CD4-positive, alpha-beta T cell treated with Interleukin-12 subunit alpha and Interleukin-12 subunit beta, for 1 hour (primary cell): ENCODE measurements around the gene TGM1.

Source experiments
- DNase-seq: peaks from one replicate; pipeline ENCODE4 v3.0.0-alpha.2; 2020

The TGM1 gene

GRCh38 chr14:24291446-24292117 is 28.6 kb upstream of the TGM1 start:
- DNase-seq: no peak

- DNase-seq: no peak
Measured at GRCh38 chr14:24290746-24291145, 27.8 kb upstream of the TGM1 start.

DNA sequence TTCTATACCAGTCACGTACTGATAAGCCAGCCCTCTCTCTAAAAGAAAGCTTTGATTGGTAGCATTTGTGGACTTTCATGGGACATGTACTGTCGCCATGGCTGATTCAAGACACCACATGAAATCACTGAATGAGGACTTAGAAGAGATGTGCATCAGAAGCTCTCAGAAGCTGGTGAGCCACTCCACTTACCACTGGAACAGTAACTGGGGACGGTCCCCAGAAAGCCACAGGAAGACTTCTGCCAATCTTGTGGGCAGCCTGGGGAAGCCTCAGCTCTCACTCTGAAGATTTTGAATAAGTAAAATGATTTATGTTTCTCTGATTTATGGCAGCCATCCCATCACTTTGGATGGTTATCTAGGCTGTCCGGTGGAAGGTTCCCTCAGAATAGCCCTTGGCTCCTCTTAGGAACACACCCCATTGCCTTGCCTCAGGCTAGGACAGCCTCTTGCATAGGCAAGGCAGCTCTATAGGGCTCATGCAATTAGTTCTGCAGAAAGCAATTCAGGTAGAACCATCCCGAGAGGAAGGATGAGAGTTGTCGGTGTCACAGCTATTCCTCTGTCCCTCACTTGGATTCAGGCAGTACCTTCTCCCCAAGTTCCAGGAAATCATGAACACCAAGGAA is 26.8 kb upstream of the TGM1 start:
- no peak for DNase-seq

- no peak for DNase-seq
Measured at GRCh38 chr14:24286996-24287395, 24.0 kb upstream of the TGM1 start.

- no peak for DNase-seq
Measured at GRCh38 chr14:24285351-24285750, 22.4 kb upstream of the TGM1 start.

GRCh38 chr14:24284501-24285035 is 21.6 kb upstream of the TGM1 start:
- DNase-seq: no peak

- DNase-seq: no peak
Measured at GRCh38 chr14:24283796-24284460, 21.0 kb upstream of the TGM1 start.

DNA sequence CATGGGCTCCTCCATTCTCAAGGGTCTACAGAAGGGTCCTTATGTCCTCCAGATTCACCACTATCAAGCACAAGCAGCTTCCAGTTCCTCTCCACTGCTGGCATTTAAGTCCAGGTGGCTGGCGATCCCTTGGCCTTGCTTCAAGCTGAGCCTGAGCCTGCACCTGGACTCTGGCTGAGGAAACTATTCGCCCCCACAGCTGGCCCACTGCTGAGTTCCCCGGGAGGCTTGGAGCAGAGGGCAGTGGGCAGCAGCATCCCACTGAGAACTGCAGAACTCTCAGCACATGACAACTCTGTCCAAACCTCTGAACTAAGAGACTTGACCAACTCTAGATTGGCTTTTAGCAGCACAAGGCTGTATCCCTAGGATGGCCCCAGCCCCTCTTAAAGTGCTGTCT is 19.8 kb upstream of the TGM1 start:
- DNase-seq: no peak

DNA sequence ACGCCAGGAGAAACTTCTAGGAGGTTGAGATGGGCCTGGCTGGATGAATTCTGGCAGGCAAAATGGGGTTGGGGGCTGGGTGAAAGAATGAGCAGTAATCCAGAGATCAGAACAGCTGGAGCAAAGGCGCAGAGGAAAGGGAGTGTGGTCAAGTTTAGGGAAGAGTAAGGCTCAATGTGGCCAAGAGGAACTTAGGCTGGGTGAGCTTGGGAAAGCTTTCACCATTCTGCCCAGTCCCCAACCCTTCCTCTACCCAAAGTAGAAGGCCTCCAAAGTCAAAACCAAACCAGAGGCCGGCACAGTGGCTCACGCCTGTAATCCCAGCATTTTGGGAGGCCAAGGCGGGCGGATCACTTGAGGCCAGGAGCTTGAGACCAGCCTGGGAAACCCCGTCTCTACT is 18.7 kb upstream of the TGM1 start:
- no peak for DNase-seq

GRCh38 chr14:24280797-24281460 is 18.0 kb upstream of the TGM1 start:
- DNase-seq: no peak

- peak; percentile 71 for DNase-seq
Measured at GRCh38 chr14:24279301-24280186, 16.6 kb upstream of the TGM1 start.

DNA sequence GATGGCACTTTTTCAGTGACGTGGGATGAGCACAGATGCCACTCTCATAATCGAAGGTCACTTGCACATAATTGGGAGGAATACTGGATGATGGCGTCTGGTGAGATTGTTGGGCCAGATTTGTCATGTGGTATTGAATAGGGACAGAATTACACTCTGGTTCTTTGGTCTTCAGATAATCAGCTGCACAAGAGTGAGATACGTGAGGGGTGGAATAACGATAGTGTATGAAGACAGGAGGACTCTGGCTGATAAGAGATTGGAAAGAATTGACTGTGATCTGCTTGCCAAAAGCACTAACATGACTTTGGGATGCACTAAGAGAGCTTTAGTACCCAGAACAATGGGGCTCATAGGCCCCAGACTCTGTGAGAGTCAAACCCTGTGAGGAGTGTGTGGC is 15.4 kb upstream of the TGM1 start:
- DNase-seq: no peak

- peak; percentile 11 for DNase-seq
Measured at GRCh38 chr14:24277606-24278321, 14.8 kb upstream of the TGM1 start.

DNA sequence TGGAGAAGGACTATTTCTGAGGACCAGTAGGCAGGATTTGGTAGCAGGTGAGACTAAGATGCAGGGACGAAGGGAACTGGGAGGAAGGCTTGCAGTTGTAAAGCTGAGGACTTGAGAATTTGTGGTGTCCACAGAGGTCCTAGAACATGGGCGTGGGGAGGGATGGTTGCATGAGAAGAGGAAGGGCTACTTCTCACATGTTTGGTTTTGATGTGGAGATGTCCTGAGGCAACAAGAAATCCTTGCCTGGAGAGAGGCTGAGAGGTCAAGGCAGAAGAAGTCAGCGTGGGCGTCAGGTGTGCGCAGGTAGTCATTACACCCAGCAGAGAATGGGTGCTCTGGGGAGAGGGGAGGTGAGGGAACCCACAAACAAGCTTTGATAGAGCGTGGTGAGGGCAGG is 14.1 kb upstream of the TGM1 start:
- no peak for DNase-seq

DNA sequence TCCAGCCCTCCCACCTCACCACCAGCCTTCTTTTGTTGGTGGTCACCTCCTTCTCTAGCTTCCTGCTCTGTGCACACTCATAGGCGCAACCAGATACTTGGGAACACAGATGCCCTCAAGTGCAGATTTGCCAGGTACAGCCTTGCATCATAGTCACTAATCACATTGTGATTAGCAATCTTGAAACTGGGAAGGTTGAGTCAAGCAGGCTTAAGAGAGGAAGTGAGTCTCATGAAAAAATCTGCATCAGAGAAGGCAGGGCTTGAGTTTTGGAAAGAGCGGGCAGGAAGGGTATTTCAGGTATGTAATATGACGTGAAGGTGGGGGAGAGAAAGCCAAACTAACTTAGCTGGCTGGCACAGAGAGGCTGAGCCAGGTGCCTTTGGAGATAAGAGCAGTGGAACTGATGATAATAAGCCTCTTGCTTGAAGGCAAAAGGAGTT is 11.1 kb upstream of the TGM1 start:
- peak; percentile 61 for DNase-seq

- no peak for DNase-seq
Measured at GRCh38 chr14:24273422-24273998, 10.5 kb upstream of the TGM1 start.

DNA sequence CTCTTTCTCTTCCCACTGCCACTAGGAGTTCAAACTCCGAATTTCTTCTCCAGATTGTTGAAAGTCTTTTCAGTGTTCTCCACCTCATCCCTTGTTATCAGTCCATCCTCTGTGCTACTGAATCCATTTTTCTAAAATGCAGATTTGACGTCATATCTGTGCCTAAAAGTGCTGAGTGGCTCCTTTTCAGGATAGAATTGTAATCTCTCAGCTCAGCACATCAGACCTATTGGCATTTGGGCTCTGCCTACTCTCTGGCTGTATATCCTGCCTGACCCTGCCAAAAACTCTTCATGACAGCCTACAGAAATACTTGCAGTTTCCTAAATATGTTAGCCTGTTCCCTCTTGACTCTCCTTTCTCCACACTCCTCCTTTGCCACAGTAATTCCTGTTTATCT is 9.5 kb upstream of the TGM1 start:
- DNase-seq: no peak

GRCh38 chr14:24271834-24272263 is 8.9 kb upstream of the TGM1 start:
- DNase-seq: no peak

DNA sequence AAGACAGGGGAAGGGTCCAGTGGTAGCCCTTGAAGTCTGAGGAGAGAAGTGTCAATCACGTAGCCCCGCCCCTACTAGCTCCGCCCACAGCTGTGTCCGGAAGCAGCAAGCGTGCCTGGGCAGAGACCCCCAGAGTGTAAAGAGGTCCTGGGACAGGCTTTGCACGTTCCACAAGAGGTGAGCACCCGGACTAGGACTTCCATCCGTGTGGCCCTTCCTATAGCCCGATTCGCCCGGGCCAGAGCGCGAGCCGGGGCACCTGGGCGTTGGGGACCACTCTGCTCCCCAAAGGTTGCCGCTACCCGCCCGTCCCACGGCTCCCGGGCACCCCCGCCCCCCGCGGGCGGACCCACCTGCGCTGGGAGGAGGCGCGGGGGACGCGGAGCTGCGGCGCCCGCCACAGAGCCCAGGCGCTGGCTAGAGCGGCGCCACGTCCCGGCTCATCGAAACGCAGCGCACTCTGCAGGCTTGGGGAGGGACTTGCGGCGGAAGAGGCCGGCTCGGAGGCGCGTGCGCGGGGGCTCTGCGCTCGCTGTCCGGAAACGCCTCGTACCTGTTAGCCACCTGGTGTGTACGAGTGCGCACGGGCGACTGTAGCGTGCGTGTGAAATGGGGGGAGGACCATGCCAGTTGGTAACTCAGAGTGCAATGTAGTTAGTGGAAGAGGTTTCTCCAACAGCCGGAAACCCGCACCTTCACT is 8.3 kb upstream of the TGM1 start, which contains the start of gene RABGGTA:
Gene RABGGTA (minus strand): TSS at position 464 of the 700 bp plus-strand sequence. CDS start 482 bp downstream, outside the sequence.
- DNase-seq: peak; percentile 96

- DNase-seq: no peak
Measured at GRCh38 chr14:24270537-24271133, 7.7 kb upstream of the TGM1 start.
